H1 (cell line): ENCODE results near the gene ONECUT3. TPM values are rescaled to one million over a fixed set of nuclear protein-coding genes. Genes with fewer than 3 reads are reported as not detected.

Source experiments
- CTCF ChIA-PET: fragments of 300-600 bp; sonication (Branson Sonifier 250); formaldehyde crosslinking; loops from one replicate; lab custom pipeline; 2021; ENCODE audit not compliant: partially characterized antibody; lab: Charles Lee
- POLR2A ChIA-PET: fragments of 300-600 bp; sonication (Branson Sonifier 250); formaldehyde crosslinking; loops from one replicate; lab custom pipeline; 2021; ENCODE audit warnings: inconsistent platforms; ENCODE audit not compliant: partially characterized antibody; lab: Charles Lee
- DNase-seq, 2 experiments: peaks; one replicate each; pipeline versions ENCODE4 v3.0.0 to v3.0.0-alpha.2; 2010 to 2022; ENCODE audit warnings: low spot score in 2 of 2, low read depth in 1 of 2, mixed read lengths in 1 of 2
- FAIRE-seq: peaks from 2 replicates; lab custom pipeline; 2011; peaks lifted over from hg19 to GRCh38; lab: Jason Lieb, UNC
- H2AFZ ChIP-seq: 2 replicates; pipeline ENCODE4 v1.8.1; 2012; ENCODE audit warnings: low read length, inconsistent platforms
- H2AK5ac ChIP-seq: 2 replicates; pipeline ENCODE4 v1.6.1; 2013; ENCODE audit warnings: low read depth, low read length
- H2BK120ac ChIP-seq: replicated peaks from 2 replicates; pipeline ENCODE3; 2013; ENCODE audit warnings: low read depth, low read length, inconsistent platforms
- H2BK12ac ChIP-seq: 2 replicates; pipeline ENCODE4 v1.6.1; 2013; ENCODE audit warnings: low read depth, low read length
- H2BK15ac ChIP-seq: 2 replicates; pipeline ENCODE4 v1.6.1; 2013; ENCODE audit warnings: low read length
- H2BK20ac ChIP-seq: 2 replicates; pipeline ENCODE4 v1.6.1; 2013; ENCODE audit warnings: low read length
- H2BK5ac ChIP-seq: 2 replicates; pipeline ENCODE4 v1.6.1; 2013; ENCODE audit warnings: low read depth, low read length
- H3K14ac ChIP-seq: 2 replicates; pipeline ENCODE4 v1.6.1; 2013; ENCODE audit warnings: inconsistent platforms; ENCODE audit not compliant: insufficient read length
- H3K18ac ChIP-seq: 2 replicates; pipeline ENCODE4 v1.6.1; 2013; ENCODE audit warnings: low read length; ENCODE audit errors: extremely low read depth
- H3K23ac ChIP-seq: 2 replicates; pipeline ENCODE4 v1.6.1; 2013; ENCODE audit warnings: inconsistent platforms; ENCODE audit not compliant: insufficient read length
- H3K23me2 ChIP-seq: 2 replicates; pipeline ENCODE4 v1.6.1; 2013; ENCODE audit warnings: low read depth, low read length
- H3K27ac ChIP-seq: 2 replicates; pipeline ENCODE4 v1.6.1; 2011; ENCODE audit warnings: low read depth, low read length, inconsistent platforms
- H3K27me3 ChIP-seq, 4 experiments: replicated peaks in 1 of 4; 1 replicate in 1 of 4; 2 replicates in 3 of 4; pipeline versions ENCODE4 v1.6.1 to v1.8.1; 2011 to 2013; ENCODE audit warnings: low read length in 3 of 4, mild to moderate bottlenecking in 3 of 4, inconsistent platforms in 2 of 4, mixed read lengths in 2 of 4, moderate library complexity in 1 of 4; ENCODE audit not compliant: control insufficient read depth in 3 of 4, insufficient read depth in 3 of 4; ENCODE audit errors: extremely low read depth in 1 of 4
- H3K36me3 ChIP-seq, 4 experiments: 2 replicates each; pipeline versions ENCODE4 v1.6.1 to v1.8.1; 2011 to 2013; ENCODE audit warnings: mild to moderate bottlenecking in 4 of 4, low read length in 3 of 4, moderate library complexity in 2 of 4, control low read depth in 1 of 4, inconsistent platforms in 1 of 4; ENCODE audit not compliant: insufficient read depth in 4 of 4, control insufficient read depth in 2 of 4
- H3K4ac ChIP-seq: replicated peaks from 2 replicates; pipeline ENCODE3; 2013; ENCODE audit warnings: low read length, low read depth, mixed read lengths, inconsistent platforms; ENCODE audit not compliant: insufficient read length
- H3K4me1 ChIP-seq, 4 experiments: replicated peaks in 1 of 4; 1 replicate in 1 of 4; 2 replicates in 3 of 4; pipeline versions ENCODE4 v1.6.1 to v1.8.1; 2011 to 2013; ENCODE audit warnings: low read length in 3 of 4, inconsistent platforms in 2 of 4, mixed read lengths in 1 of 4; ENCODE audit not compliant: insufficient read depth in 4 of 4, control insufficient read depth in 3 of 4
- H3K4me2 ChIP-seq, 2 experiments: 2 replicates each; pipeline versions ENCODE4 v1.6.1 to v1.8.1; 2011 to 2013; ENCODE audit warnings: low read depth in 2 of 2, low read length in 2 of 2, control low read depth in 1 of 2, inconsistent platforms in 1 of 2, mild to moderate bottlenecking in 1 of 2; ENCODE audit not compliant: insufficient read depth in 1 of 2
- H3K4me3 ChIP-seq, 4 experiments: fragments of 200-600, 300-600 bp in 1 of 4; sonication (generic), shearing (Covaris generic), sonication (Bioruptor Twin) in 1 of 4; 2 replicates each; pipeline versions ENCODE4 v1.5.1 to v1.8.1; 2011 to 2016; ENCODE audit warnings: low read length in 4 of 4, low read depth in 3 of 4, control low read depth in 2 of 4, inconsistent platforms in 2 of 4, mild to moderate bottlenecking in 2 of 4, mixed read lengths in 1 of 4, moderate library complexity in 1 of 4; ENCODE audit not compliant: insufficient read depth in 2 of 4; ENCODE audit errors: extremely low read depth in 1 of 4
- H3K56ac ChIP-seq: replicated peaks from 2 replicates; pipeline ENCODE3; 2013; ENCODE audit warnings: low read depth, mild to moderate bottlenecking, mixed read lengths, low read length, inconsistent platforms; ENCODE audit not compliant: insufficient read length
- H3K79me1 ChIP-seq: 2 replicates; pipeline ENCODE4 v1.6.1; 2013; ENCODE audit warnings: low read depth, low read length, control low read depth
- H3K79me2 ChIP-seq, 2 experiments: 2 replicates each; pipeline versions ENCODE4 v1.6.1 to v1.8.1; 2012 to 2013; ENCODE audit warnings: low read length in 2 of 2, mild to moderate bottlenecking in 2 of 2, inconsistent platforms in 1 of 2; ENCODE audit not compliant: insufficient read depth in 2 of 2, control insufficient read depth in 1 of 2
- H3K9ac ChIP-seq, 4 experiments: replicated peaks in 1 of 4; 1 replicate in 1 of 4; 2 replicates in 3 of 4; pipeline versions ENCODE4 v1.6.1 to v1.8.1; 2011 to 2013; ENCODE audit warnings: low read depth in 3 of 4, low read length in 3 of 4, control low read depth in 2 of 4, mild to moderate bottlenecking in 2 of 4, moderate library complexity in 2 of 4, inconsistent platforms in 1 of 4; ENCODE audit errors: extremely low read depth in 1 of 4
- H3K9me3 ChIP-seq, 2 experiments: 2 replicates each; pipeline versions ENCODE4 v1.6.1 to v1.8.1; 2012 to 2013; ENCODE audit warnings: mild to moderate bottlenecking in 2 of 2, moderate library complexity in 2 of 2, control low read depth in 1 of 2, inconsistent platforms in 1 of 2, low read depth in 1 of 2, low read length in 1 of 2, mixed read lengths in 1 of 2; ENCODE audit not compliant: insufficient read depth in 2 of 2
- H4K20me1 ChIP-seq, 2 experiments: replicated peaks in 1 of 2; 2 replicates each; pipeline versions ENCODE3 to v1.8.1; 2011 to 2013; ENCODE audit warnings: inconsistent platforms in 2 of 2, low read length in 2 of 2, mild to moderate bottlenecking in 1 of 2; ENCODE audit not compliant: insufficient read depth in 2 of 2, control insufficient read depth in 1 of 2
- H4K5ac ChIP-seq: 2 replicates; pipeline ENCODE4 v1.6.1; 2013; ENCODE audit warnings: low read length, low read depth, mixed read lengths, inconsistent platforms; ENCODE audit not compliant: insufficient read length
- H4K8ac ChIP-seq: 2 replicates; pipeline ENCODE4 v1.8.0; 2013; ENCODE audit warnings: mild to moderate bottlenecking, moderate library complexity, low read length, inconsistent platforms; ENCODE audit not compliant: insufficient read depth; ENCODE audit errors: extremely low read depth
- H4K91ac ChIP-seq: replicated peaks from 2 replicates; pipeline ENCODE3; 2013; ENCODE audit warnings: low read length, mixed read lengths, inconsistent platforms; ENCODE audit not compliant: insufficient read length
- EZH2 ChIP-seq: fragments of 200-600 bp; sonication (generic); IDR thresholded peaks from 2 replicates; pipeline ENCODE4 v1.7.1; 2012; ENCODE audit warnings: low read depth, mild to moderate bottlenecking, moderate library complexity, low read length, inconsistent platforms; ENCODE audit not compliant: severe bottlenecking
- JUN ChIP-seq: IDR thresholded peaks from 2 replicates; pipeline ENCODE4 v1.6.1; 2011; ENCODE audit warnings: low read depth, mild to moderate bottlenecking, improper control_type of control experiment, low read length
- RNF2 ChIP-seq: fragments of 200-900, 300-1000 bp; sonication (generic); IDR thresholded peaks from 2 replicates; pipeline ENCODE4 v1.7.1; 2016; ENCODE audit warnings: borderline replicate concordance, low read depth, mild to moderate bottlenecking, antibody characterized with exemption, low read length; ENCODE audit not compliant: poor library complexity, severe bottlenecking; ENCODE audit errors: missing control alignments
- SUZ12 ChIP-seq: fragments of 200-600 bp; sonication (generic); IDR thresholded peaks from 2 replicates; pipeline ENCODE4 v1.6.1; 2012; ENCODE audit warnings: mild to moderate bottlenecking, inconsistent platforms, low read length, moderate library complexity, mixed read lengths
- WGBS, 2 experiments: shearing (Covaris generic) in 1 of 2; methylation state at CpG; one replicate each; pipeline versions ENCODE4 v1.1.6 to v1.1.7; 2013 to 2015; ENCODE audit warnings: low lambda C conversion rate in 2 of 2, mixed read lengths in 2 of 2, inconsistent platforms in 1 of 2, low coverage in 1 of 2, missing lambda C conversion rate in 1 of 2; ENCODE audit not compliant: insufficient replicate concordance in 2 of 2, insufficient coverage in 1 of 2, insufficient read length in 1 of 2; ENCODE audit errors: extremely low coverage in 1 of 2, missing lambda C conversion rate in 1 of 2; 5-methylcytosine and 5-hydroxymethylcytosine counted together
- polyA plus RNA-seq, 7 experiments: library from polyadenylated mRNA; depleted of rRNA in 3 of 7; stranded (reverse) in 5 of 7; unstranded in 2 of 7; fragments of >200 nt in 5 of 7; fragments of 200-250 nt in 2 of 7; gene quantifications; 1 replicate in 5 of 7; 2 replicates in 1 of 7; 4 replicates in 1 of 7; pipeline versions ENCODE4 v1.2.1 to v1.2.3, GENCODE V29; 2011 to 2013; ENCODE audit warnings: missing spikeins in 2 of 7, mixed read lengths in 2 of 7
- total RNA-seq: library from RNA; stranded (reverse); fragmentation: NEBNext Ultra II Directional; extraction: Animal tissue kit (Norgen Biotek cat#: 25700); gene quantifications from 2 replicates; pipeline ENCODE4 v1.2.1, GENCODE V29; 2021
- TF ChIP-seq, protein P1 (sequence below): IDR thresholded peaks from 2 replicates; pipeline ENCODE4 v1.6.1; 2012; ENCODE audit warnings: inconsistent platforms

The ONECUT3 gene
- total and polyA plus RNA-seq, 2 of the 8 experiments (the other 6 are each of a cell fraction or from before 2014, with no cell fraction given), result not detected

DNA sequence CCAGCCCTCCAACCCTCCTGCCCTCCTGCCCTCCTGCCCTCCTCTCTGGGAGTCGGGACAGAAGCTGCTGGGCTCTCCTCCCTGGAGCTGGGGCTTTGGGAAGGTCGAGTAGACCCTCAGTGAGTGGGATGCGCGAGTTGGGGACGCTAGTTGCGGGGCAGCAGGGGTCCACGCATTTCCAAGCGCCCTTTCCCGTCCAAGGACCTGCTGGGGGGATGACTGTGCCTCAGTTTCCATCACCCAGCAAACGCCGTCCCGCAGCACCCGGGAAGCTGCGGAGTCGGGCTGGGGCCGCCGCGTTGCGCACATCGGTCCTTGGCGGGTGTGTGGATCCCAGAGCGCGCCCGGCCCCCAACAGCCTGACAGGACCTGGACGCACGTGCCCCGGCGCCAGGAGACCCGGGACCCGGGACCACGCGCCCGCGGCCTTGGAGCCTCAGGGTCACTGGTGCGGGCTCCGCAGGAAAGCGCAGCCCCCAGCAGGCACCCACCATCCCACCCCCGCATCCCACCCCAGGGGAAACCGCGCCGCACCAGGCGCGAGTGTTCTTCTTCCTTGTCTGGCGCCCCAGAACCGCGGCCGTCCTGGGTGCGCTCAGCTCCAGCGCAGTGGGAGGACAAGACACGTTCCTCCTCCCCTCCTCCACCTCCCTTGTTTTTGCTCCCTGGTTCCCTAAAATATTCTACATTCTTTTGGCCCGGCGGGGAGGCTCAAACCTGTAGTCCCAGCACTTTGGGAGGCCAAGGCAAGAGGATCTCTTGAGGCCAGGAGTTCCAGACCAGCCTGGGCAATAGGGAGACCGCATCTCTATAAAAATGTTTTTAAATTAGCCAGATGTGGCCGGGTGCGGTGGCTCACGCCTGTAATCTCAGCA, 9.2 kb downstream of the ONECUT3 start:
- no peak for FAIRE-seq
- Histone ChIP-seq H3K4me1 (peaks cover 0 to 20% (median 13%) of the 10 kb centered on the region in 4 experiments; a peak in 6 of 7 replicates), H3K9me3 (peaks cover 0 to 3% of the 10 kb centered on the region in 2 experiments; a peak in 2 of 4 replicates)

More for the DNA sequence above, 9.2 kb downstream of the ONECUT3 start:
- Histone ChIP-seq H4K20me1 (peaks cover 5 to 36% of the 10 kb centered on the region in 2 experiments), H3K23me2 (peaks cover 3% of the 10 kb centered on the region; the same call in 1 of the 2 replicates), H2BK120ac (no peak overlapping the region), H2AFZ (no peak overlapping the region), H3K4me2 (0 out of 4 replicates have a peak overlapping the region, but pooled peaks of 1 of the 2 experiments have one; percentile 12), H3K36me3 (peaks cover 0 to 7% (median 0%) of the 10 kb centered on the region in 4 experiments; a peak in 1 of 8 replicates), H3K79me2 (no peaks in the 10 kb centered on the region), H3K56ac (no peak overlapping the region), H2BK15ac (no peak overlapping the region), H2BK5ac (peak overlapping the region; percentile 16; the same call in 1 of the 2 replicates), H3K4ac (no peak overlapping the region), H3K4me3 (no peak overlapping the region), H4K5ac (no peak overlapping the region), H3K27me3 (peaks cover 97 to 100% (median 99%) of the 10 kb centered on the region in 4 experiments), H3K27ac (no peak overlapping the region), H3K79me1 (no peaks in the 10 kb centered on the region), H4K91ac (no peak overlapping the region), H3K14ac (no peak overlapping the region), H3K23ac (no peak overlapping the region), H4K8ac (no peak overlapping the region), H2BK20ac (no peak overlapping the region), H2BK12ac (no peak overlapping the region), H2AK5ac (peak overlapping the region; percentile 82; the same call in 1 of the 2 replicates), H3K9ac (no peak overlapping the region), H3K18ac (no peak overlapping the region; the same call in 1 of the 2 replicates)
- CTCF ChIA-PET, result interaction anchor here (0.8 to 3.7 kb wide), 4 partner anchors 11 to 91 kb away, joined by 3 to 22 read pairs (median 4); no protein-coding TSS in a partner anchor
- TF ChIP-seq RNF2 (peak; percentile 54), JUN (no peak), EZH2 (peak; percentile 97), SUZ12 (peak; percentile 95)
- TF ChIP-seq, protein P1, sequence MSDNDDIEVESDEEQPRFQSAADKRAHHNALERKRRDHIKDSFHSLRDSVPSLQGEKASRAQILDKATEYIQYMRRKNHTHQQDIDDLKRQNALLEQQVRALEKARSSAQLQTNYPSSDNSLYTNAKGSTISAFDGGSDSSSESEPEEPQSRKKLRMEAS, result peak; percentile 44; the same call in 1 of the 2 replicates
- peak in 1 of 2 experiments; percentile 53 for DNase-seq
- POLR2A ChIA-PET, result interaction anchor here (0.6 to 3.4 kb wide), 6 partner anchors 14 to 261 kb away, joined by 3 to 21 read pairs (median 3); no protein-coding TSS in a partner anchor
- 21% methylated on average over 23 of the region's 56 CpGs; no CpG with 5 or more reads in 1 of the 2 experiments for WGBS, 2 experiments
